Measurements from ENCODE around the gene RASA2. TPM values are rescaled to one million over a fixed set of nuclear protein-coding genes. Genes with fewer than 3 reads are reported as not detected.
A peak's percentile ranks its signal among the peaks of the same experiment; 100 is the strongest.

RASA2 gene
- total and polyA plus RNA-seq, 2 of the 4 experiments (the other 2 are of a cell fraction), result 6.1 to 14.0 TPM

DNA sequence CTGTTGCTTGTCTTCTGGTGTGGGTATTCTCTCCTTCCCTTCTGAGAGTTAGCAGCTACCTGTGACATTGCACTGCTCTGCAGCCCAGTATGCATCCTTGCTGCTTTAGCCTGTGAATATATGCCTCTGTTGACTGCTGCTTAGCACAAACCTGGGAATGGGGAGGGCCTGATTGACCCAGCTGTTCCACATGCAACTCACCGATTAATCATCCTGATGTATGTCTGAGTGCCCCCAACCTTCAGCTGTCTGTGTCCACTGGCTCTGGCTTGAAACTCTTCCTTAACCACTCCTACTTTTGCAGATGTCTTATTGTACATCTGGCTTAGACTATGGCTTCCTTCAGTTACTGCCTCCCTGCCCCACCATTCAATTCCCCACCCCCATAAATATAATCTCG, 119.1 kb downstream of the RASA2 start:
- no peak overlapping the region for H3K9ac ChIP-seq (ENCODE audit: low read depth, low read length)
- H2AFZ ChIP-seq (replicated peaks; ENCODE audit: low read length, poor library complexity), result no peak overlapping the region
- H3K18ac ChIP-seq (ENCODE audit: low read depth, low read length), result no peak overlapping the region
- ChIA-PET POLR2A (ENCODE audit: unreplicated experiment) (no interaction called here), CTCF (no interaction called here)
- H4K91ac ChIP-seq (ENCODE audit: insufficient read depth, low read depth, low read length), result no peak overlapping the region
- no peak overlapping the region for H3K4me3 ChIP-seq (ENCODE audit: insufficient read depth, low read depth, low read length)
- H4K20me1 ChIP-seq (ENCODE audit: insufficient read depth, low read length), result no peaks in the 10 kb centered on the region
- no CpG with 5 or more reads among the region's 2 CpGs for WGBS, 2 experiments (ENCODE audit: extremely low coverage in 2 of 2, insufficient read length in 1 of 2)
- no peak overlapping the region for H2BK20ac ChIP-seq (ENCODE audit: low read depth, low read length)
- dilution Hi-C loops (cut with HindIII; ENCODE audit: low sequenced_read_pairs, unreplicated experiment), result no loop called here
- ATAC-seq (ENCODE audit: low read depth) (no peak; the same call in 1 of the 2 replicates), DNase-seq (peak; percentile 28)
- H2AK5ac ChIP-seq (ENCODE audit: low read depth, low read length), result no peak overlapping the region
- in situ Hi-C loops (cut with MboI; ENCODE audit: low sequenced_read_pairs), result no loop called here
- intact Hi-C loops (cut with micrococcal nuclease), result loop anchor here (10.0 kb wide), 1 partner anchor 129 kb away; the partner anchor contains the start of gene RNF7
- peaks cover 4% of the 10 kb centered on the region; the same call in 1 of the 2 replicates for H3K9me1 ChIP-seq (ENCODE audit: insufficient read depth, low read length)
- H3K27ac ChIP-seq (ENCODE audit: insufficient read depth, low read length), result no peak overlapping the region
- H3K9me3 ChIP-seq (ENCODE audit: control insufficient read depth, insufficient read depth, low read length), result no peaks in the 10 kb centered on the region
- no peak overlapping the region for H2BK15ac ChIP-seq (ENCODE audit: low read depth, low read length)
- peaks cover 2% of the 10 kb centered on the region; the same call in 1 of the 2 replicates for H3K4me1 ChIP-seq (ENCODE audit: control insufficient read depth, insufficient read depth, low read length)
- no TSS peak for BruUV-seq (replicated peaks)
- TF ChIP-seq BHLHE40 (IDR thresholded peaks at IDR 0.05; ENCODE audit: low read depth, low read length), result no peak
- TF ChIP-seq MAFK (IDR thresholded peaks at IDR 0.05; ENCODE audit: low read depth, low read length), result no peak
- TF ChIP-seq RCOR1 (IDR thresholded peaks at IDR 0.05; ENCODE audit: insufficient replicate concordance, low read length), result no peak
- no peak for TF ChIP-seq CEBPB (IDR thresholded peaks at IDR 0.05; ENCODE audit: low read depth, low read length)
- no peak for TF ChIP-seq POLR2A (IDR thresholded peaks at IDR 0.05; ENCODE audit: low read depth, low read length)
- TF ChIP-seq RAD21 (IDR thresholded peaks at IDR 0.05; ENCODE audit: low read length), result no peak
- H3K36me3 ChIP-seq (ENCODE audit: control insufficient read depth, insufficient read depth, low read length), result peaks cover 11% of the 10 kb centered on the region
- H3K23ac ChIP-seq (ENCODE audit: low read depth, low read length), result no peak overlapping the region
- peaks cover 3 to 4% of the 10 kb centered on the region in 2 experiments; a peak in 2 of 4 replicates for H3K79me1 ChIP-seq (ENCODE audit: low read depth in 1 of 2, low read length in 2 of 2)
- H2BK5ac ChIP-seq (ENCODE audit: low read depth, low read length, poor library complexity, severe bottlenecking), result no peak overlapping the region
- no peak overlapping the region for H3K56ac ChIP-seq (ENCODE audit: extremely low read depth, insufficient read depth, low read length)
- H3K27me3 ChIP-seq (ENCODE audit: control insufficient read depth, insufficient read depth, low read length), result no peaks in the 10 kb centered on the region
- H2BK120ac ChIP-seq (ENCODE audit: low read depth, low read length), result no peak overlapping the region
- no peak overlapping the region for H2AK9ac ChIP-seq (replicated peaks; ENCODE audit: low read depth, low read length, poor library complexity)
- H4K8ac ChIP-seq (ENCODE audit: low read depth in 2 of 2, low read length in 2 of 2), result no peak overlapping the region
- H4K5ac ChIP-seq (ENCODE audit: low read depth, low read length), result peak overlapping the region; percentile 11; the same call in 1 of the 2 replicates
- H3K14ac ChIP-seq (replicated peaks; ENCODE audit: low read depth, low read length), result no peak overlapping the region
- H3K4me2 ChIP-seq (ENCODE audit: low read depth, low read length), result no peak overlapping the region
- no peak overlapping the region for H3K4ac ChIP-seq (ENCODE audit: low read depth, low read length)
